ENCODE measurements around the gene C3orf20. TPM values are rescaled to one million over a fixed set of nuclear protein-coding genes. Genes with fewer than 3 reads are reported as not detected.

The C3orf20 gene
- total and polyA plus RNA-seq, 2 of the 4 experiments (the other 2 are of a cell fraction), result not detected

GRCh38 chr3:14726441-14726780 is 51.5 kb downstream of the C3orf20 start:
- Histone ChIP-seq H3K18ac (ENCODE audit: low read depth, low read length) (no peak overlapping the region; the same call in 1 of the 2 replicates), H4K5ac (ENCODE audit: low read depth, low read length) (no peak overlapping the region; the same call in 1 of the 2 replicates), H3K79me1 (ENCODE audit: low read depth in 1 of 2, low read length in 2 of 2) (no peaks in the 10 kb centered on the region), H2BK5ac (ENCODE audit: low read depth, low read length, poor library complexity, severe bottlenecking) (no peak overlapping the region), H2AK5ac (ENCODE audit: low read depth, low read length) (no peak overlapping the region), H3K9ac (ENCODE audit: low read depth, low read length) (no peak overlapping the region), H3K4me1 (ENCODE audit: control insufficient read depth, insufficient read depth, low read length) (peaks cover 13% of the 10 kb centered on the region; the same call in 1 of the 2 replicates), H3K4me3 (ENCODE audit: insufficient read depth, low read depth, low read length) (no peak overlapping the region), H4K20me1 (ENCODE audit: insufficient read depth, low read length) (0 out of 2 replicates have a peak, but pooled peaks cover 4% of the 10 kb centered on the region), H3K9me3 (ENCODE audit: control insufficient read depth, insufficient read depth, low read length) (no peaks in the 10 kb centered on the region), H2AK9ac (replicated peaks; ENCODE audit: low read depth, low read length, poor library complexity) (no peak overlapping the region), H3K4me2 (ENCODE audit: low read depth, low read length) (peak overlapping the region; percentile 0; the same call in 1 of the 2 replicates), H3K27ac (ENCODE audit: insufficient read depth, low read length) (peak overlapping the region; percentile 25; the same call in 1 of the 2 replicates), H3K36me3 (ENCODE audit: control insufficient read depth, insufficient read depth, low read length) (no peaks in the 10 kb centered on the region), H3K56ac (ENCODE audit: extremely low read depth, insufficient read depth, low read length) (no peak overlapping the region), H2BK15ac (ENCODE audit: low read depth, low read length) (no peak overlapping the region), H4K91ac (ENCODE audit: insufficient read depth, low read depth, low read length) (peak overlapping the region; percentile 1; the same call in 1 of the 2 replicates), H3K27me3 (ENCODE audit: control insufficient read depth, insufficient read depth, low read length) (peaks cover 2% of the 10 kb centered on the region; the same call in 1 of the 2 replicates), H2AFZ (replicated peaks; ENCODE audit: low read length, poor library complexity) (peak overlapping the region; percentile 58), H3K23ac (ENCODE audit: low read depth, low read length) (no peak overlapping the region), H4K8ac (ENCODE audit: low read depth in 2 of 2, low read length in 2 of 2) (peak overlapping the region in 1 of 2 experiments; percentile 5; a peak in 1 of 4 replicates), H3K9me1 (ENCODE audit: insufficient read depth, low read length) (no peaks in the 10 kb centered on the region), H3K14ac (replicated peaks; ENCODE audit: low read depth, low read length) (no peak overlapping the region), H3K4ac (ENCODE audit: low read depth, low read length) (peak overlapping the region; percentile 22; the same call in 1 of the 2 replicates), H2BK20ac (ENCODE audit: low read depth, low read length) (0 out of 2 replicates have a peak overlapping the region, but pooled peaks have one; percentile 6), H2BK120ac (ENCODE audit: low read depth, low read length) (peak overlapping the region; percentile 19; the same call in 1 of the 2 replicates)
- ATAC-seq (ENCODE audit: low read depth) (no peak; the same call in 1 of the 2 replicates), DNase-seq (no peak)
- no TSS peak for BruUV-seq (replicated peaks)
- in situ Hi-C loops (cut with MboI; ENCODE audit: low sequenced_read_pairs), result no loop called here
- dilution Hi-C loops (cut with HindIII; ENCODE audit: low sequenced_read_pairs, unreplicated experiment), result no loop called here
- intact Hi-C loops (cut with micrococcal nuclease), result loop anchor here (2.0 kb wide), 1 partner anchor 74 kb away; no protein-coding TSS in a partner anchor
- POLR2A ChIA-PET (ENCODE audit: unreplicated experiment), result no interaction called here
- CTCF ChIA-PET, result interaction anchor here (0.6 kb wide), 1 partner anchor 248 kb away, joined by 3 read pairs; no protein-coding TSS in a partner anchor
- WGBS, 2 experiments (ENCODE audit: extremely low coverage in 2 of 2, insufficient read length in 1 of 2), result 0% methylated on average over 1 of the region's 6 CpGs; no CpG with 5 or more reads in 1 of the 2 experiments
- TF ChIP-seq RCOR1 (IDR thresholded peaks at IDR 0.05; ENCODE audit: insufficient replicate concordance, low read length) (no peak), NFE2L2 (IDR thresholded peaks at IDR 0.05; ENCODE audit: low read depth, low read length) (no peak), CEBPB (IDR thresholded peaks at IDR 0.05; ENCODE audit: low read depth, low read length) (no peak), SMC3 (IDR thresholded peaks at IDR 0.05; ENCODE audit: low read depth, low read length) (no peak), BHLHE40 (IDR thresholded peaks at IDR 0.05; ENCODE audit: low read depth, low read length) (no peak), MAFK (IDR thresholded peaks at IDR 0.05; ENCODE audit: low read depth, low read length) (no peak), RAD21 (IDR thresholded peaks at IDR 0.05; ENCODE audit: low read length) (no peak)
- TF ChIP-seq, protein P1, sequence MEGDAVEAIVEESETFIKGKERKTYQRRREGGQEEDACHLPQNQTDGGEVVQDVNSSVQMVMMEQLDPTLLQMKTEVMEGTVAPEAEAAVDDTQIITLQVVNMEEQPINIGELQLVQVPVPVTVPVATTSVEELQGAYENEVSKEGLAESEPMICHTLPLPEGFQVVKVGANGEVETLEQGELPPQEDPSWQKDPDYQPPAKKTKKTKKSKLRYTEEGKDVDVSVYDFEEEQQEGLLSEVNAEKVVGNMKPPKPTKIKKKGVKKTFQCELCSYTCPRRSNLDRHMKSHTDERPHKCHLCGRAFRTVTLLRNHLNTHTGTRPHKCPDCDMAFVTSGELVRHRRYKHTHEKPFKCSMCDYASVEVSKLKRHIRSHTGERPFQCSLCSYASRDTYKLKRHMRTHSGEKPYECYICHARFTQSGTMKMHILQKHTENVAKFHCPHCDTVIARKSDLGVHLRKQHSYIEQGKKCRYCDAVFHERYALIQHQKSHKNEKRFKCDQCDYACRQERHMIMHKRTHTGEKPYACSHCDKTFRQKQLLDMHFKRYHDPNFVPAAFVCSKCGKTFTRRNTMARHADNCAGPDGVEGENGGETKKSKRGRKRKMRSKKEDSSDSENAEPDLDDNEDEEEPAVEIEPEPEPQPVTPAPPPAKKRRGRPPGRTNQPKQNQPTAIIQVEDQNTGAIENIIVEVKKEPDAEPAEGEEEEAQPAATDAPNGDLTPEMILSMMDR (conservative IDR thresholded peaks at IDR 0.05; ENCODE audit: low read depth, low read length), result no peak
